BLaER1 (cell line): ENCODE measurements around the gene RHO.

Experiments
- H3K27ac ChIP-seq: shearing (Covaris generic); formaldehyde crosslinking; 2 replicates; pipeline ENCODE4 v1.8.1; 2022
- H3K27me3 ChIP-seq: shearing (Covaris generic); formaldehyde crosslinking; 2 replicates; pipeline ENCODE4 v1.8.1; 2022
- H3K36me3 ChIP-seq: shearing (Covaris generic); formaldehyde crosslinking; 2 replicates; pipeline ENCODE4 v1.8.1; 2022
- H3K4me1 ChIP-seq: shearing (Covaris generic); formaldehyde crosslinking; 2 replicates; pipeline ENCODE4 v1.8.1; 2022
- H3K4me2 ChIP-seq: shearing (Covaris generic); formaldehyde crosslinking; 2 replicates; pipeline ENCODE4 v1.8.1; 2022
- H3K4me3 ChIP-seq: shearing (Covaris generic); formaldehyde crosslinking; 2 replicates; pipeline ENCODE4 v1.8.1; 2022
- H3K9ac ChIP-seq: shearing (Covaris generic); formaldehyde crosslinking; 2 replicates; pipeline ENCODE4 v1.8.1; 2022
- H3K9me3 ChIP-seq: shearing (Covaris generic); formaldehyde crosslinking; 2 replicates; pipeline ENCODE4 v1.8.1; 2022
- H4K20me1 ChIP-seq: shearing (Covaris generic); formaldehyde crosslinking; 2 replicates; pipeline ENCODE4 v1.8.1; 2022
- Cebpa-rat ChIP-seq: shearing (Covaris generic); IDR thresholded peaks from 2 replicates; pipeline ENCODE4 v1.8.1; 2022

RHO gene

GRCh38 chr3:129530821-129531220 is 2.4 kb downstream of the RHO start:
- Histone ChIP-seq H3K27ac (no peak overlapping the region), H4K20me1 (no peaks in the 10 kb centered on the region), H3K4me2 (no peak overlapping the region), H3K4me3 (no peak overlapping the region), H3K9ac (no peak overlapping the region), H3K4me1 (peaks cover 11% of the 10 kb centered on the region; the same call in 1 of the 2 replicates), H3K9me3 (no peaks in the 10 kb centered on the region), H3K36me3 (no peaks in the 10 kb centered on the region), H3K27me3 (no peaks in the 10 kb centered on the region)
- no peak for TF ChIP-seq Cebpa-rat

- H3K27me3 ChIP-seq: no peaks in the 10 kb centered on the region
- no peak overlapping the region for H3K27ac ChIP-seq
- no peak overlapping the region for H3K4me3 ChIP-seq
Measured at GRCh38 chr3:129531699-129532098, 3.3 kb downstream of the RHO start.

GRCh38 chr3:129532261-129532660 is 3.8 kb downstream of the RHO start:
- no peaks in the 10 kb centered on the region for H3K9me3 ChIP-seq
- H3K27ac ChIP-seq: no peak overlapping the region
- no peak overlapping the region for H3K4me2 ChIP-seq
- no peaks in the 10 kb centered on the region for H4K20me1 ChIP-seq
- H3K9ac ChIP-seq: no peak overlapping the region
- H3K4me3 ChIP-seq: no peak overlapping the region
- 0 out of 2 replicates have a peak, but pooled peaks cover 5% of the 10 kb centered on the region for H3K4me1 ChIP-seq
- no peaks in the 10 kb centered on the region for H3K36me3 ChIP-seq
- no peaks in the 10 kb centered on the region for H3K27me3 ChIP-seq
- TF ChIP-seq Cebpa-rat: no peak

More at GRCh38 chr3:129531699-129532098, 3.3 kb downstream of the RHO start:
- no peak for TF ChIP-seq Cebpa-rat
- H3K9me3 ChIP-seq: no peaks in the 10 kb centered on the region
- no peak overlapping the region for H3K4me2 ChIP-seq
- no peak overlapping the region for H3K9ac ChIP-seq
- 0 out of 2 replicates have a peak, but pooled peaks cover 5% of the 10 kb centered on the region for H3K4me1 ChIP-seq
- H3K36me3 ChIP-seq: no peaks in the 10 kb centered on the region
- no peaks in the 10 kb centered on the region for H4K20me1 ChIP-seq

- Histone ChIP-seq H3K9ac (no peak overlapping the region), H4K20me1 (no peaks in the 10 kb centered on the region), H3K36me3 (no peaks in the 10 kb centered on the region), H3K27me3 (no peaks in the 10 kb centered on the region), H3K4me2 (no peak overlapping the region), H3K27ac (no peak overlapping the region), H3K4me1 (peaks cover 9% of the 10 kb centered on the region; the same call in 1 of the 2 replicates), H3K9me3 (no peaks in the 10 kb centered on the region), H3K4me3 (no peak overlapping the region)
- TF ChIP-seq Cebpa-rat: no peak
Measured at GRCh38 chr3:129533406-129533805, 5.0 kb downstream of the RHO start.

- no peak overlapping the region for H3K4me3 ChIP-seq
- H3K4me1 ChIP-seq: peaks cover 13% of the 10 kb centered on the region; the same call in 1 of the 2 replicates
- no peak overlapping the region for H3K27ac ChIP-seq
- no peaks in the 10 kb centered on the region for H3K9me3 ChIP-seq
- H4K20me1 ChIP-seq: no peaks in the 10 kb centered on the region
- no peak overlapping the region for H3K4me2 ChIP-seq
- no peaks in the 10 kb centered on the region for H3K27me3 ChIP-seq
- no peak overlapping the region for H3K9ac ChIP-seq
- no peak for TF ChIP-seq Cebpa-rat
- H3K36me3 ChIP-seq: no peaks in the 10 kb centered on the region
Measured at GRCh38 chr3:129534428-129535027, 6.1 kb downstream of the RHO start.

- Histone ChIP-seq H4K20me1 (no peaks in the 10 kb centered on the region), H3K4me3 (no peak overlapping the region), H3K9ac (no peak overlapping the region), H3K4me2 (no peak overlapping the region), H3K36me3 (no peaks in the 10 kb centered on the region), H3K9me3 (no peaks in the 10 kb centered on the region), H3K27me3 (no peaks in the 10 kb centered on the region), H3K4me1 (peaks cover 13% of the 10 kb centered on the region; the same call in 1 of the 2 replicates), H3K27ac (no peak overlapping the region)
- TF ChIP-seq Cebpa-rat: no peak
Measured at GRCh38 chr3:129535075-129535474, 6.6 kb downstream of the RHO start.

GRCh38 chr3:129536374-129536667 is 7.9 kb downstream of the RHO start:
- no peak overlapping the region for H3K4me3 ChIP-seq
- no peak overlapping the region for H3K9ac ChIP-seq
- no peaks in the 10 kb centered on the region for H3K36me3 ChIP-seq
- no peak for TF ChIP-seq Cebpa-rat
- H4K20me1 ChIP-seq: no peaks in the 10 kb centered on the region
- H3K27me3 ChIP-seq: no peaks in the 10 kb centered on the region
- H3K27ac ChIP-seq: no peak overlapping the region
- H3K4me1 ChIP-seq: peaks cover 13% of the 10 kb centered on the region; the same call in 1 of the 2 replicates
- no peaks in the 10 kb centered on the region for H3K9me3 ChIP-seq
- H3K4me2 ChIP-seq: no peak overlapping the region

- no peaks in the 10 kb centered on the region for H3K36me3 ChIP-seq
- TF ChIP-seq Cebpa-rat: no peak
- no peak overlapping the region for H3K9ac ChIP-seq
- H3K4me1 ChIP-seq: peaks cover 13% of the 10 kb centered on the region; the same call in 1 of the 2 replicates
- no peak overlapping the region for H3K4me2 ChIP-seq
- no peaks in the 10 kb centered on the region for H3K9me3 ChIP-seq
- H3K27me3 ChIP-seq: no peaks in the 10 kb centered on the region
- no peaks in the 10 kb centered on the region for H4K20me1 ChIP-seq
- H3K27ac ChIP-seq: no peak overlapping the region
- no peak overlapping the region for H3K4me3 ChIP-seq
Measured at GRCh38 chr3:129536804-129537203, 8.4 kb downstream of the RHO start.

- no peaks in the 10 kb centered on the region for H3K36me3 ChIP-seq
- peaks cover 13% of the 10 kb centered on the region; the same call in 1 of the 2 replicates for H3K4me1 ChIP-seq
- no peak overlapping the region for H3K4me2 ChIP-seq
- H3K9ac ChIP-seq: no peak overlapping the region
- TF ChIP-seq Cebpa-rat: no peak
- no peak overlapping the region for H3K4me3 ChIP-seq
- H4K20me1 ChIP-seq: no peaks in the 10 kb centered on the region
- H3K9me3 ChIP-seq: no peaks in the 10 kb centered on the region
- H3K27ac ChIP-seq: no peak overlapping the region
- no peaks in the 10 kb centered on the region for H3K27me3 ChIP-seq
Measured at GRCh38 chr3:129539206-129539605, 10.8 kb downstream of the RHO start.

GRCh38 chr3:129540776-129541516 is 12.5 kb downstream of the RHO start:
- Histone ChIP-seq H3K4me3 (no peak overlapping the region), H3K4me1 (peaks cover 8% of the 10 kb centered on the region; the same call in 1 of the 2 replicates), H4K20me1 (no peaks in the 10 kb centered on the region), H3K27me3 (no peaks in the 10 kb centered on the region), H3K36me3 (no peaks in the 10 kb centered on the region), H3K4me2 (no peak overlapping the region), H3K27ac (no peak overlapping the region), H3K9ac (no peak overlapping the region), H3K9me3 (no peaks in the 10 kb centered on the region)
- no peak for TF ChIP-seq Cebpa-rat
